Effector CD8-positive, alpha-beta T cell (primary cell): ENCODE data around the gene LIPE.
"Not testable (repeated sequence)": the region's sequence is repeated elsewhere in the genome, so short reads cannot be mapped to it uniquely, and the experiment has no call there.

Experiments
- DNase-seq: peaks from one replicate; lab custom pipeline; 2025; lab: John Stamatoyannopoulos, UW
- total RNA-seq, 4 experiments: gene quantifications; one replicate each; lab custom pipeline; 2026; lab: John Stamatoyannopoulos, UW

Gene LIPE
- 9.6 to 14.5 (median 11.5) reads per million in 4 experiments for total RNA-seq

- no peak for DNase-seq
Observed at GRCh38 chr19:42427313-42427712, at the start of gene LIPE. Gene LIPE (minus strand): TSS chr19:42427388. CDS start chr19:42427149, 239 bp downstream.

GRCh38 chr19:42475366-42475765, 48.2 kb upstream of the LIPE start:
- DNase-seq, result no peak

DNA sequence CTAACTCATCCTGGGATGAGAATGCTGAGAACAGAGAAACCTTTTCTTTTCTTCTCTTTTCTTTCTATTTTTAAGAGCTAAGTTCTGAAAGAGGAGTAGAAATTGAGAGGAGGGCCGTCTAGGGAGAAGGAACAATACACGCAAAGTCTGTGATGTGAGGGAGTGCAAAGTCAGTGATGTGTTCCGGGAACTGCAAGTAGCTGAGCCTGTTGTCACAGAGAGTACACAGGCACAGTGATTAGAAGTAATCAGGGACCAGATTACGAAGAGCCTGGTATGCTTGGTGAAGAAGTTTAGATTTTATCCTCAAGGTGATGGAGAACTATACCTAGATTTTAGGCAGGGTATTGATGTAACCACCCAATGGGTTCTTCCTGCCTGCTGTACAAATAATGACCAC, 47.6 kb upstream of the LIPE start:
- DNase-seq, result no peak

DNA sequence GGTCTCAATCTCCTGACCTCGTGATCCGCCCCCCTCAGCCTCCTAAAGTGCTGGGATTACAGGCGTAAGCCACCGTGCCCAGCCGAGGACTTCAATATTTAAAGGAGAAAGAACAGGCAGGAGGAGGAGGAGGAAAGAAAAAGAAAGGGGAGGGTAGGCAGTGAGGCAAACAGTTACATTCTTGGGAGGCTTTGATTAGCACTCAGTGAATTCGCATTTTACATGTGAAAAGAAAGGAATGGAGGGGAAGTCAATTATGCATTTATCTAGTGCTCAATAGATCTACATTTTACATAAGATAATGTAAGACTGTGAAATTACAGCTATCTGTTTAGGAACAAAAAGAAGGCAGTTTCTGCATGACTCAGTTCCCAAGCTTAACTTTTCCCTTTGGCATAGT, 46.5 kb upstream of the LIPE start:
- DNase-seq, result no peak

GRCh38 chr19:42472402-42473147, 45.4 kb upstream of the LIPE start:
- no peak for DNase-seq

GRCh38 chr19:42471554-42472249, 44.5 kb upstream of the LIPE start:
- no peak for DNase-seq

GRCh38 chr19:42469311-42470235, 42.4 kb upstream of the LIPE start:
- no peak for DNase-seq

DNA sequence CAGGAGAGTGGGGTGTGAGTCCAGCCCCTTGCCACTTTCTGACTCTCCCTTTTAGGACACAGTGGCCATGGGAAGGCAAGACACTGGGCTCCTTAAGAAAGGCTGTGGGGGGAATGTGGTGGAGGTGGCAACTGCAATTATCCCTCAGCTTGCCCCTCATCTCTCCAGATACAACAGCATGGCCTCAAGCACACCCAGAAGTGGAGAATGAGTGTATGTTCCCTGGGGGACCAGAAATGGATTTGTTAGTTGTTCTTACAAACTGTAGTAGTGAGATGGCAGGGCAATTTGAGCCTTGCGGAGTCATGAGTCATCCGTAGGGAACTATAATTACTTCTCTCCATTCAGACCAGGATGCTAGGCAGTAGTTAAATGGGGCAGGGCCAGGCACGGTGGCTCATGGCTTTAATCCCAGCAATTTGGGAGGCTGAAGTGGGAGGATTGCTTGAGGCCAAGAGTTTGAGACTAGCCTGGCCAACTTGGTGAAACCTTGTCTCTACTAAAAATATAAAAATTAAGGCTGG, 41.1 kb upstream of the LIPE start:
- no peak for DNase-seq

- DNase-seq, result no peak
Observed at GRCh38 chr19:42467183-42467760, 40.1 kb upstream of the LIPE start.

GRCh38 chr19:42466521-42467182, 39.5 kb upstream of the LIPE start:
- no peak for DNase-seq

GRCh38 chr19:42465827-42466280, 38.7 kb upstream of the LIPE start:
- DNase-seq, result no peak

DNA sequence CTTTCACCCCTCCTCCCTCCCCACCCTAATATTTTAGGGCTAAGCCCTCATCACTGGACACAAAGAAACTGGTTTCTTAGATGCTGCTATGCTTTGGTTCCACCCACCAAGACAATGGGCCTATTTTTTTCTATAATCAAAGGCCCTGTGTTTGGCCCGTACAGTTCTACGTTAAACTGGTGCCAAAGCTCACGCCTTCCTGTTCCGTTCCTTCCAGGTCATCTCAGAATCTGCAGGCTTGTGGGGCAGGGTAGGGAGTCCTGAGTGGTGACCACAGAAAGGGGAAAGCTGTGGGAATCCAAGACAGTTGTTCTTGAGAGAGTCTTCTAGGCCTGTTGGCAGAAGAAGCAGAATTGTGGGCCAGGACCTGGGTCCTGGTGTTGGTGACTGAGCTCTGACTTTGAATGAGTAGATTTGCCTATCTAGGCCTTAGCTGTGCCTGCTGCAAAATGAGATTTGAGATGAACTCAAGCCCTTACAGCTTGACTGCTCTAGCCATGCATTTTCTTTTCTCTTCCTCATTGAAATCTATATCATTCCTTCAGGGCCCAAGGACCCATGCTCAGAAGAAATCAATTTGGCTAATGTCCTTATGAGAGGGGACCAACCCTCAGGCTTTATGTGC, 34.6 kb upstream of the LIPE start:
- no peak for DNase-seq

DNA sequence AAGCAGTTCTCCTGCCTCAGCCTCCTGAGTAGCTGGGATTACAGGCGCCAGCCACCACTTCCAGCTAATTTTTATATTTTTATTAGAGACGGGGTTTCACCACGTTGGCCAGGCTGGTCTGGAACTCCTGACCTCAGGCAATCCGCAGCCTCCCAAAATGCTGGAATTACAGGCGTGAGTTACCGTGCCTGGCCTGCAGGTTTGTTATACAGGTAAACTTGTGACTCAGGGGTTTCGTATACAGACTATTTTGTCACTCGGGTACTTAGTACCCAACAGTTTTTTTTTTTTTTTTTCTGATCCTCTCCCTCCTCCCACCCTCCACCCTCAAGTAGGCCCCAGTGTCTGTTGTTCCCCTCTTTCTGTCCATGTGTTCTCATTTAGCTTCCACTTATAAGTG, 34.0 kb upstream of the LIPE start:
- not testable (repeated sequence) for DNase-seq

DNA sequence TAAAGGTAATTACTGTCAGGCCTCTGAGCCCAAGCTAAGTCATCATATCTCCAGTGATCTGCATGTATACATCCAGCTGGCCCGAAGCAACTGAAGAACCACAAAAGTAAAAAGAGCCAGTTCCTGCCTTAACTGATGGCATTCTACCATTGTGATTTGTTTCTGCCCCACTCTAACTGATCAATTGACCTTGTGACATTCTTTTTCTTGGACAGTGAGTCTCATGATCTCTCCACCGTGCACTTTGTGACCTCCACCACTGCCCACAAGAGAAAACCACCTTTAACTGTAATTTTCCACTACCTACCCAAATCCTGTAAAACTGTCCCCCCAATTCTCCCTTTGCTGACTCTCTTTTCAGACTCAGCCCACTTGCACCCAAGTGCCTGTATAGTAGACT, 32.7 kb upstream of the LIPE start:
- DNase-seq, result no peak

GRCh38 chr19:42455621-42456081, 28.5 kb upstream of the LIPE start:
- DNase-seq, result no peak

- DNase-seq, result no peak
Observed at GRCh38 chr19:42455086-42455485, 27.9 kb upstream of the LIPE start.

GRCh38 chr19:42452590-42452989, 25.4 kb upstream of the LIPE start:
- no peak for DNase-seq

- DNase-seq, result peak; percentile 63
Observed at GRCh38 chr19:42450314-42450934, 23.2 kb upstream of the LIPE start.

DNA sequence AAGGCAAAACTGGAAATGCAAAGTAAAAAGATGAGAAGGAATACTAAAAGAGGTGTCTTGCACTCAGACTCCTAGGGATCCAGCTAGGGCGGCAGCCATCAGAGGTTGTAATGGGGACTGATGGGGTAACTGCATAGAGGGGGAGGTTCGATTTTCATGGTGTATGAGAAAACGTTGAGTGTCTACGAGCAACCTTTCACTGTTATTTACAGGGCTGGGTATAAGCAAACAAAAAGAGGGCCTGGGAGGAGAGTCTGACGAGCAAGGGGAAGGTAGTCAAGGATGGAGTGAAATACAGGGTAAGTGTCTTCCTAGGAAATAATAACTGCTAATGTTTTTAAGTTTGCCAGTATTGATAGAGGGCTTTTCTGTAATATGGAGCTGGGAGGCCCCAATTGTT, 21.1 kb upstream of the LIPE start:
- DNase-seq, result not testable (repeated sequence)

DNA sequence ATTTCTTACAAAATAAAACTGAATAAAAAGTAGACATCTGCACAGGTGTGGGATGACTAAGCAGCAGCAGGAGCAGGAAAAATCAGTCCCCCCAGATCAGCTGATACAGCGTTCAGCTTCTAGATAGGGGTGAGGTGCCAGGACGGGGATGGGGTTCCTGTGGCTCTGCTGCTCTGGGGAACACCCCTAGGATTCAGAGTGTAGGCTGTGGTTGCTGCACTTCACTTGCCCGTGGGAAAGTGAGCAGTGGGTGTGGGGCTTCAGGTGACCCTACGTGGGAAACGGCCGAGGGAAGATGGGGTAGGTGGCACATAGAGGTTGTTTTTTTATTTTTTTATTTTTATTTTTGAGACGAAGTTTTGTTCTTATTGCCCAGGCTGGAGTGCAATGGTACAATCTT, 18.8 kb upstream of the LIPE start:
- DNase-seq, result no peak
